Vagina (tissue), 2 donors: Measurements from ENCODE around the gene CYP2C19. TPM values are rescaled to one million over a fixed set of nuclear protein-coding genes. Genes with fewer than 3 reads are reported as not detected.

ENCODE experiments used
- DNase-seq, 2 donors: peaks; one replicate each; pipeline ENCODE4 v3.0.0-alpha.2; 2017; ENCODE audit errors: extremely low spot score in 2 of 2
- H3K27ac ChIP-seq: fragments of 200-600 bp; sonication (generic); one replicate; pipeline ENCODE4 v1.5.1; 2019
- H3K27me3 ChIP-seq: fragments of 200-600 bp; sonication (generic); one replicate; pipeline ENCODE4 v1.5.1; 2019
- H3K36me3 ChIP-seq, 2 donors: fragments of 200-600 bp; sonication (generic); one replicate each; pipeline ENCODE4 v1.5.1; 2017 to 2019
- H3K4me1 ChIP-seq: fragments of 200-600 bp; sonication (generic); one replicate; pipeline ENCODE4 v1.5.1; 2019
- H3K4me3 ChIP-seq, 2 donors: fragments of 200-600 bp; sonication (generic); 1 replicate in 1 of 2; 2 replicates in 1 of 2; pipeline ENCODE4 v1.5.1; 2016 to 2019
- H3K9me3 ChIP-seq: fragments of 200-600 bp; sonication (generic); one replicate; pipeline ENCODE4 v1.5.1; 2019
- CTCF ChIP-seq, 3 experiments: fragments of 450-650 bp in 2 of 3; fragments of 200-600 bp in 1 of 3; sonication (generic) in 1 of 3; IDR thresholded peaks; one replicate each; pipeline ENCODE4 v1.5.1; 2017 to 2019; ENCODE audit warnings: antibody characterized with exemption in 3 of 3, mild to moderate bottlenecking in 2 of 3, moderate library complexity in 2 of 3
- POLR2A ChIP-seq, 2 donors: fragments of 450-650 bp; IDR thresholded peaks; one replicate each; pipeline ENCODE4 v1.6.1; 2017; ENCODE audit warnings: antibody characterized with exemption in 2 of 2, mild to moderate bottlenecking in 2 of 2, moderate library complexity in 2 of 2
- POLR2AphosphoS5 ChIP-seq, 2 donors: sonication (generic); formaldehyde crosslinking; IDR thresholded peaks; one replicate each; pipeline ENCODE4 v1.9.0; 2017; ENCODE audit warnings: antibody characterized with exemption in 2 of 2, mild to moderate bottlenecking in 2 of 2, low read depth in 1 of 2; ENCODE audit not compliant: insufficient read depth in 1 of 2
- intact Hi-C: fragments of 100-400 bp; cut with DNase I; formaldehyde crosslinking; loops from one replicate; pipeline ENCODE4 v1.15.1; 2023
- total RNA-seq: library from RNA; depleted of rRNA; stranded (reverse); fragments of >200 nt; gene quantifications from one replicate; pipeline ENCODE4 v1.2.3, GENCODE V29; 2016

Gene CYP2C19
- total RNA-seq = 6.1 TPM

- TF ChIP-seq POLR2A (IDR thresholded peaks at IDR 0.05) (no peak), POLR2AphosphoS5 (IDR thresholded peaks at IDR 0.05; ENCODE audit: insufficient read depth in 1 of 2, low read depth in 1 of 2) (no peak), CTCF (IDR thresholded peaks at IDR 0.05) (no peak)
- no peaks in the 10 kb centered on the region for H3K4me1 ChIP-seq
- no peak within 1 kb of the TSS for H3K4me3 ChIP-seq
- DNase-seq = no peak
- no peaks in the 10 kb centered on the region for H3K9me3 ChIP-seq
- no peak within 1 kb of the TSS for H3K27ac ChIP-seq
- no peaks in the 10 kb centered on the region for H3K27me3 ChIP-seq
- intact Hi-C loops = no loop called here
- no peaks in the 10 kb centered on the region for H3K36me3 ChIP-seq
Measured at GRCh38 chr10:94762393-94762792, at the start of gene CYP2C19. Gene CYP2C19, plus strand, starts transcription at chr10:94762681. Its CDS starts 25 bp downstream, at chr10:94762706.

GRCh38 chr10:94725871-94726270 is 36.6 kb upstream of the CYP2C19 start:
- Histone ChIP-seq H3K9me3 (no peaks in the 10 kb centered on the region), H3K4me1 (no peaks in the 10 kb centered on the region), H3K4me3 (no peak overlapping the region), H3K27me3 (no peaks in the 10 kb centered on the region), H3K27ac (no peak overlapping the region), H3K36me3 (no peaks in the 10 kb centered on the region)
- intact Hi-C loops = no loop called here
- TF ChIP-seq POLR2A (IDR thresholded peaks at IDR 0.05) (no peak), CTCF (IDR thresholded peaks at IDR 0.05) (no peak), POLR2AphosphoS5 (IDR thresholded peaks at IDR 0.05; ENCODE audit: insufficient read depth in 1 of 2, low read depth in 1 of 2) (no peak)
- DNase-seq = no peak

DNA sequence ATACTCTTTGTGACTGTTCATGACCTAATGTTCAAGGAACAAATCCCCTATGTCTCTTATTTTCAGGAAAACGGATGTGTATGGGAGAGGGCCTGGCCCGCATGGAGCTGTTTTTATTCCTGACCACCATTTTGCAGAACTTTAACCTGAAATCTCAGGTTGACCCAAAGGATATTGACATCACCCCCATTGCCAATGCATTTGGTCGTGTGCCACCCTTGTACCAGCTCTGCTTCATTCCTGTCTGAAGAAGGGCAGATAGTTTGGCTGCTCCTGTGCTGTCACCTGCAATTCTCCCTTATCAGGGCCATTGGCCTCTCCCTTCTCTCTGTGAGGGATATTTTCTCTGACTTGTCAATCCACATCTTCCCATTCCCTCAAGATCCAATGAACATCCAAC is 27.3 kb upstream of the CYP2C19 start:
- H3K36me3 ChIP-seq = no peaks in the 10 kb centered on the region
- no peak overlapping the region for H3K4me3 ChIP-seq
- H3K27ac ChIP-seq = no peak overlapping the region
- intact Hi-C loops = no loop called here
- no peaks in the 10 kb centered on the region for H3K9me3 ChIP-seq
- no peaks in the 10 kb centered on the region for H3K4me1 ChIP-seq
- no peak for TF ChIP-seq POLR2A (IDR thresholded peaks at IDR 0.05)
- no peak for TF ChIP-seq CTCF (IDR thresholded peaks at IDR 0.05)
- no peak for TF ChIP-seq POLR2AphosphoS5 (IDR thresholded peaks at IDR 0.05; ENCODE audit: insufficient read depth in 1 of 2, low read depth in 1 of 2)
- no peak for DNase-seq
- no peaks in the 10 kb centered on the region for H3K27me3 ChIP-seq

DNA sequence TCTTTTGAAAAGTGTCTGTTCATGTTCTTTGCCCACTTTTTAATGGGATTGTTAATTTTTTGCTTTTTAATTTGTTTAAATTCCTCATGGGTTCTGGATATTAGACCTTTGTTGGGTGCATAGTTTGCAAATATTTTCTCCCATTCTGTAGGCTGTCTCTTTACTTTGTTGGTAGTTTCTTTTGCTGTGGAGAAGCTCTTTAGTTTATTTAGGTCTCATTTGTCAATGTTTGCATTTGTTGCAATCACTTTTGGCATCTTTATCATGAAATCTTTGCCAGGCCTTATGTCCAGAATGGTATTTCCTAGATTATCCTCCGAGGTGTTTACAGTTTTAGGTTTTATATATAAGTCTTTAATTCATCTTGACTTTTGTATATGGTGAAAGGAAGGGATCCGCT is 23.9 kb upstream of the CYP2C19 start:
- intact Hi-C loops = no loop called here
- Histone ChIP-seq H3K4me1 (no peaks in the 10 kb centered on the region), H3K36me3 (no peaks in the 10 kb centered on the region), H3K4me3 (no peak overlapping the region), H3K9me3 (no peaks in the 10 kb centered on the region), H3K27ac (no peak overlapping the region), H3K27me3 (no peaks in the 10 kb centered on the region)
- no peak for TF ChIP-seq POLR2A (IDR thresholded peaks at IDR 0.05)
- TF ChIP-seq POLR2AphosphoS5 (IDR thresholded peaks at IDR 0.05; ENCODE audit: insufficient read depth in 1 of 2, low read depth in 1 of 2) = no peak
- TF ChIP-seq CTCF (IDR thresholded peaks at IDR 0.05) = no peak
- DNase-seq = no peak

DNA sequence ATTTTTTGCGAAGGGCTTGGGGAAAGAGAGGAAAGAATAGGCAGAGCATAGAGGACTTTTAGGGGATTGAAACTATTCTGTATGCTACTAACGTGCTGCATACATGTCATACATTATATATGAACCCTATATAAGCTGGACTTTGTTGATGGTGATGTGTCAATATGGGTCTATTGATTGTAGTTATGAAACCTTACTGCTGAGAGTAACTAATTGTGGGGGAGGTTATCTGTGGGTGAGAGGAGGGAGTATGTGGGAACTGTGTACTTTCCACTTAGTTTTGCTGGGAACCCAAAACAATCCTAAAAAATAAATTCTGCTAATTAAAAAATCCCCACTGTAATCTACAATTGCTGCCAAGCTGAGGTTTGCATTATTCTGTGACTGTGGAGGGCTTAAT is 15.3 kb upstream of the CYP2C19 start:
- no peak overlapping the region for H3K27ac ChIP-seq
- H3K36me3 ChIP-seq = no peaks in the 10 kb centered on the region
- TF ChIP-seq POLR2A (IDR thresholded peaks at IDR 0.05) (no peak), CTCF (IDR thresholded peaks at IDR 0.05) (no peak), POLR2AphosphoS5 (IDR thresholded peaks at IDR 0.05; ENCODE audit: insufficient read depth in 1 of 2, low read depth in 1 of 2) (no peak)

More for the DNA sequence above, 15.3 kb upstream of the CYP2C19 start:
- no peak for DNase-seq
- intact Hi-C loops = no loop called here
- Histone ChIP-seq H3K4me1 (no peaks in the 10 kb centered on the region), H3K27me3 (no peaks in the 10 kb centered on the region), H3K4me3 (no peak overlapping the region), H3K9me3 (no peaks in the 10 kb centered on the region)
